Endothelial cell of umbilical vein (primary cell): Measurements from ENCODE around the gene RAB42. TPM values are rescaled to one million over a fixed set of nuclear protein-coding genes. Genes with fewer than 3 reads are reported as not detected.

Experiments
- BruUV-seq: library from RNA; stranded (reverse); fragments of 400-500 nt; replicated peaks from 2 replicates; lab custom pipeline; 2021; lab: Mats Ljungman, UMichigan
- CTCF ChIA-PET: fragments of 300-600, 350-600 bp; sonication (Branson Sonifier 250); formaldehyde crosslinking; loops from one replicate; lab custom pipeline; 2021; ENCODE audit warnings: antibody characterized with exemption, inconsistent platforms; lab: Charles Lee
- POLR2A ChIA-PET: fragments of 300-600, 350-600 bp; sonication (Branson Sonifier 250); formaldehyde crosslinking; loops from one replicate; lab custom pipeline; 2021; ENCODE audit warnings: antibody characterized with exemption, inconsistent platforms; lab: Charles Lee
- DNase-seq: peaks from one replicate; pipeline ENCODE4 v3.0.0-alpha.2; 2011; ENCODE audit warnings: low read depth, low spot score
- FAIRE-seq: peaks from 2 replicates; lab custom pipeline; 2011; peaks lifted over from hg19 to GRCh38; lab: Jason Lieb, UNC
- H2AFZ ChIP-seq: 2 replicates; pipeline ENCODE4 v1.6.0; 2012; ENCODE audit warnings: low read depth, low read length, control low read depth, inconsistent platforms
- H3K27ac ChIP-seq: 2 replicates; pipeline ENCODE4 v1.5.1; 2011; ENCODE audit warnings: low read depth, mild to moderate bottlenecking, control low read depth, low read length, moderate library complexity; ENCODE audit not compliant: insufficient read depth
- H3K27me3 ChIP-seq, 2 experiments: 2 replicates each; pipeline versions ENCODE4 v1.6.0 to v1.6.1; 2011; ENCODE audit warnings: low read length in 2 of 2, mixed read lengths in 1 of 2; ENCODE audit not compliant: control insufficient read depth in 2 of 2, insufficient read depth in 2 of 2
- H3K36me3 ChIP-seq, 2 experiments: 2 replicates in 1 of 2; 3 replicates in 1 of 2; pipeline ENCODE4 v1.5.1; 2011; ENCODE audit warnings: low read length in 2 of 2, mild to moderate bottlenecking in 1 of 2, moderate library complexity in 1 of 2; ENCODE audit not compliant: control insufficient read depth in 2 of 2, insufficient read depth in 2 of 2; ENCODE audit errors: extremely low read depth in 1 of 2
- H3K4me1 ChIP-seq: 3 replicates; pipeline ENCODE4 v1.5.1; 2011; ENCODE audit warnings: mild to moderate bottlenecking, low read length; ENCODE audit not compliant: control insufficient read depth, insufficient read depth; ENCODE audit errors: extremely low read depth
- H3K4me2 ChIP-seq: 2 replicates; pipeline ENCODE4 v1.6.1; 2011; ENCODE audit warnings: low read length, control low read depth, mixed read lengths; ENCODE audit not compliant: insufficient read depth
- H3K4me3 ChIP-seq, 3 experiments: fragments of 200-600 bp in 1 of 3; sonication (generic), shearing (Covaris generic) in 1 of 3; replicated peaks in 1 of 3; 2 replicates each; pipeline ENCODE4 v1.5.1; 2011 to 2016; ENCODE audit warnings: control low read depth in 3 of 3, low read length in 3 of 3, mild to moderate bottlenecking in 2 of 3, inconsistent platforms in 1 of 3, low read depth in 1 of 3, moderate library complexity in 1 of 3; ENCODE audit not compliant: insufficient read depth in 1 of 3
- H3K79me2 ChIP-seq: 2 replicates; pipeline ENCODE4 v1.6.0; 2012; ENCODE audit warnings: low read length, inconsistent platforms; ENCODE audit not compliant: control insufficient read depth, insufficient read depth
- H3K9ac ChIP-seq: replicated peaks from 2 replicates; pipeline ENCODE3; 2011; ENCODE audit warnings: low read length, control low read depth; ENCODE audit not compliant: insufficient read depth; ENCODE audit errors: extremely low read depth
- H3K9me1 ChIP-seq: replicated peaks from 3 replicates; pipeline ENCODE4 v1.6.0; 2011; ENCODE audit warnings: mild to moderate bottlenecking, low read length; ENCODE audit not compliant: control insufficient read depth, insufficient read depth; ENCODE audit errors: extremely low read depth
- H3K9me3 ChIP-seq: replicated peaks from 2 replicates; pipeline ENCODE4 v1.5.1; 2012; ENCODE audit warnings: low read length, inconsistent platforms; ENCODE audit not compliant: control insufficient read depth, insufficient read depth
- H4K20me1 ChIP-seq: replicated peaks from 2 replicates; pipeline ENCODE3; 2011; ENCODE audit warnings: mild to moderate bottlenecking, low read length; ENCODE audit not compliant: control insufficient read depth, insufficient read depth; ENCODE audit errors: extremely low read depth
- CTCF ChIP-seq, 2 donors: IDR thresholded peaks; 1 replicate in 1 of 2; 2 replicates in 1 of 2; pipeline ENCODE4 v1.5.1; 2011; ENCODE audit warnings: low read length in 2 of 2, mild to moderate bottlenecking in 2 of 2, moderate library complexity in 2 of 2, control low read depth in 1 of 2, inconsistent platforms in 1 of 2, low read depth in 1 of 2; ENCODE audit not compliant: insufficient read depth in 1 of 2; ENCODE audit errors: extremely low read depth in 1 of 2
- EZH2 ChIP-seq: IDR thresholded peaks from 2 replicates; pipeline ENCODE4 v1.6.1; 2012; ENCODE audit warnings: borderline replicate concordance, low read depth, mild to moderate bottlenecking, moderate library complexity, low read length, inconsistent platforms; ENCODE audit not compliant: severe bottlenecking
- FOS ChIP-seq: IDR thresholded peaks from 2 replicates; pipeline ENCODE4 v1.6.1; 2011; ENCODE audit warnings: mild to moderate bottlenecking, low read length, moderate library complexity, borderline replicate concordance; ENCODE audit not compliant: insufficient read depth
- GATA2 ChIP-seq: IDR thresholded peaks from 2 replicates; pipeline ENCODE4 v1.7.0; 2011; ENCODE audit warnings: low read depth, mild to moderate bottlenecking, moderate library complexity, mixed read lengths, low read length; ENCODE audit not compliant: insufficient read length, insufficient read depth
- JUN ChIP-seq: IDR thresholded peaks from 2 replicates; pipeline ENCODE4 v1.6.1; 2011; ENCODE audit warnings: borderline replicate concordance, low read depth; ENCODE audit not compliant: insufficient read length, insufficient read depth
- MAX ChIP-seq: IDR thresholded peaks from 2 replicates; pipeline ENCODE4 v1.6.1; 2011; ENCODE audit not compliant: insufficient read depth, insufficient read length
- MYC ChIP-seq: IDR thresholded peaks from one replicate; pipeline ENCODE4 v1.6.1; 2011; ENCODE audit warnings: mild to moderate bottlenecking, low read depth, low read length
- POLR2A ChIP-seq: IDR thresholded peaks from 2 replicates; pipeline ENCODE4 v1.6.1; 2012; ENCODE audit warnings: low read depth, mild to moderate bottlenecking, control low read depth, low read length
- POLR2AphosphoS5 ChIP-seq: IDR thresholded peaks from 2 replicates; pipeline ENCODE4 v1.6.1; 2012; ENCODE audit warnings: low read depth, mild to moderate bottlenecking, control low read depth, low read length, moderate library complexity; ENCODE audit not compliant: insufficient read depth
- dilution Hi-C: fragments of 300-500 bp; cut with MboI; formaldehyde crosslinking; loops from one replicate; pipeline ENCODE4 v1.15.0; 2019; ENCODE audit warnings: low sequenced_read_pairs; ENCODE audit not compliant: extremely low pct_ligation_motif_present
- intact Hi-C: fragments of 100-400 bp; cut with micrococcal nuclease; formaldehyde crosslinking; loops from one replicate; pipeline ENCODE4 v1.10.0; 2022
- polyA plus RNA-seq, 4 experiments: library from polyadenylated mRNA; depleted of rRNA in 3 of 4; stranded (reverse) in 3 of 4; unstranded in 1 of 4; fragments of >200 nt; gene quantifications; 2 replicates each; pipeline versions ENCODE4 v1.2.1 to v1.2.3, GENCODE V29; 2011 to 2012; ENCODE audit warnings: missing spikeins in 1 of 4
- total RNA-seq: library from RNA; stranded (reverse); gene quantifications from 2 replicates; pipeline ENCODE4 v1.2.3, GENCODE V29; 2021

The RAB42 gene
- total and polyA plus RNA-seq, 2 donors (not counting 3 experiments of a cell fraction or from before 2014, with no cell fraction given), result 1.2 to 1.8 TPM

- Histone ChIP-seq H3K79me2 (no peaks in the 10 kb centered on the region), H3K4me3 (no peak overlapping the region), H4K20me1 (no peaks in the 10 kb centered on the region), H3K9me1 (no peaks in the 10 kb centered on the region), H3K36me3 (no peaks in the 10 kb centered on the region), H3K9me3 (no peaks in the 10 kb centered on the region), H3K4me1 (no peaks in the 10 kb centered on the region), H3K27me3 (no peaks in the 10 kb centered on the region), H3K4me2 (no peak overlapping the region), H2AFZ (no peak overlapping the region), H3K9ac (no peak overlapping the region), H3K27ac (no peak overlapping the region)
- no peak for DNase-seq
- BruUV-seq, result no TSS peak
- FAIRE-seq, result no peak
- dilution Hi-C loops, result no loop called here
- TF ChIP-seq MAX (no peak), CTCF (IDR thresholded peaks at IDR 0.05; ENCODE audit: extremely low read depth in 1 of 2, insufficient read depth in 1 of 2, low read depth in 1 of 2, low read length in 2 of 2) (no peak), FOS (no peak), JUN (no peak), POLR2A (no peak), GATA2 (no peak), EZH2 (no peak), MYC (no peak), POLR2AphosphoS5 (no peak)
- POLR2A ChIA-PET, result no interaction called here
- CTCF ChIA-PET, result no interaction called here
- intact Hi-C loops, result no loop called here
Observed at GRCh38 chr1:28632560-28632959, 40.5 kb downstream of the RAB42 start.
